Measurements from ENCODE around the gene SLC24A3.

DNA sequence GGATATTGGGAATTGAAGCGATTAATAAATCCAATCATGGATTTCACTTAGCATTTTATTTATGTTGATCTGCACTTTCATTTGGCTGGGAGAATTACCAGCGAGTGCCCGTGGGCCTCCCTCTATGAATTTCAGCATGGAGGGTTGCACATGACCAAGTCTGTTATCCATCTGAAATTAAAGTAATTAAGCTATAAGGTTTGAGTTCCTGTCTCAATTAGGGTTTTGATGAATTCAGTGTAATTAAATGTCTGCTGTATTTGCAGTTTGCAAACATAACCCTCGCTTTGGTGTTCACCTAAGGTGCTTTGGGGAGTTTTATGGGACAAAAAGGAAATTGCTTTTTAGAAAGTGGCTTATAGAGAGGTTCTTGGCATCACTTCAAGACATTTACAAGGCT, 375.8 kb downstream of the SLC24A3 start:
- TF ChIP-seq, protein P1, sequence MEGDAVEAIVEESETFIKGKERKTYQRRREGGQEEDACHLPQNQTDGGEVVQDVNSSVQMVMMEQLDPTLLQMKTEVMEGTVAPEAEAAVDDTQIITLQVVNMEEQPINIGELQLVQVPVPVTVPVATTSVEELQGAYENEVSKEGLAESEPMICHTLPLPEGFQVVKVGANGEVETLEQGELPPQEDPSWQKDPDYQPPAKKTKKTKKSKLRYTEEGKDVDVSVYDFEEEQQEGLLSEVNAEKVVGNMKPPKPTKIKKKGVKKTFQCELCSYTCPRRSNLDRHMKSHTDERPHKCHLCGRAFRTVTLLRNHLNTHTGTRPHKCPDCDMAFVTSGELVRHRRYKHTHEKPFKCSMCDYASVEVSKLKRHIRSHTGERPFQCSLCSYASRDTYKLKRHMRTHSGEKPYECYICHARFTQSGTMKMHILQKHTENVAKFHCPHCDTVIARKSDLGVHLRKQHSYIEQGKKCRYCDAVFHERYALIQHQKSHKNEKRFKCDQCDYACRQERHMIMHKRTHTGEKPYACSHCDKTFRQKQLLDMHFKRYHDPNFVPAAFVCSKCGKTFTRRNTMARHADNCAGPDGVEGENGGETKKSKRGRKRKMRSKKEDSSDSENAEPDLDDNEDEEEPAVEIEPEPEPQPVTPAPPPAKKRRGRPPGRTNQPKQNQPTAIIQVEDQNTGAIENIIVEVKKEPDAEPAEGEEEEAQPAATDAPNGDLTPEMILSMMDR (IDR thresholded peaks at IDR 0.05; ENCODE audit: low read depth, low read length, poor library complexity, severe bottlenecking): no peak
- no peak for TF ChIP-seq EZH2phosphoT487 (IDR thresholded peaks at IDR 0.05; ENCODE audit: borderline replicate concordance, low read length)

All from DOHH2 (cell line).